ENCODE results near the gene IQCK. TPM values are rescaled to one million over a fixed set of nuclear protein-coding genes. Genes with fewer than 3 reads are reported as not detected.

Gene IQCK
- total RNA-seq, 4 donors from 2014 or later = 23.1 to 62.7 (median 37.6) TPM

DNA sequence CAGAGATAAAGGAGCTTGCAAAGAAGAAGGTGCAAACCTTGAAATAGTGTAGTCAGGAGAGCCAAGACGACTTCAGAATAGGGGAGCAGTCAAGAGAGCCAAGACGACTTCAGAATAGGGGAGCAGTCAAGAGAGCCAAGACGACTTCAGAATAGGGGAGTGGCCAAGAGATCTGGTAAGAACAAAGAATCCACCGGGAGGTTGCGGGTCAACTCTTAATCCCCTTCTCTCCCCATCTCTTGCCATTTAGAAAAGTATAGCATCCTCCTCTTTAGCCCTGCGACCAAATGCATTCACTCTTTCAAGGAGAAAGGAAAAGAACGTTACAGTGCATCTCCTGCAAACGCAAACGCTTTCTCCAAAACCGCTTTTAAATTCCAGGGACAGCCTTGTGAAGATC, 757 bp upstream of the IQCK start:
- no peaks in the 10 kb centered on the region for H3K9me3 ChIP-seq
- peaks cover 0 to 24% (median 0%) of the 10 kb centered on the region in 3 donors for H3K36me3 ChIP-seq
- no peak for TF ChIP-seq EP300 (IDR thresholded peaks at IDR 0.05)
- no peak for TF ChIP-seq POLR2A (IDR thresholded peaks at IDR 0.05)
- TF ChIP-seq, protein P1, sequence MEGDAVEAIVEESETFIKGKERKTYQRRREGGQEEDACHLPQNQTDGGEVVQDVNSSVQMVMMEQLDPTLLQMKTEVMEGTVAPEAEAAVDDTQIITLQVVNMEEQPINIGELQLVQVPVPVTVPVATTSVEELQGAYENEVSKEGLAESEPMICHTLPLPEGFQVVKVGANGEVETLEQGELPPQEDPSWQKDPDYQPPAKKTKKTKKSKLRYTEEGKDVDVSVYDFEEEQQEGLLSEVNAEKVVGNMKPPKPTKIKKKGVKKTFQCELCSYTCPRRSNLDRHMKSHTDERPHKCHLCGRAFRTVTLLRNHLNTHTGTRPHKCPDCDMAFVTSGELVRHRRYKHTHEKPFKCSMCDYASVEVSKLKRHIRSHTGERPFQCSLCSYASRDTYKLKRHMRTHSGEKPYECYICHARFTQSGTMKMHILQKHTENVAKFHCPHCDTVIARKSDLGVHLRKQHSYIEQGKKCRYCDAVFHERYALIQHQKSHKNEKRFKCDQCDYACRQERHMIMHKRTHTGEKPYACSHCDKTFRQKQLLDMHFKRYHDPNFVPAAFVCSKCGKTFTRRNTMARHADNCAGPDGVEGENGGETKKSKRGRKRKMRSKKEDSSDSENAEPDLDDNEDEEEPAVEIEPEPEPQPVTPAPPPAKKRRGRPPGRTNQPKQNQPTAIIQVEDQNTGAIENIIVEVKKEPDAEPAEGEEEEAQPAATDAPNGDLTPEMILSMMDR (IDR thresholded peaks at IDR 0.05) = no peak
- H3K27me3 ChIP-seq = no peaks in the 10 kb centered on the region
- H3K4me1 ChIP-seq = peaks cover 0 to 40% (median 22%) of the 10 kb centered on the region in 4 donors
- 0% methylated on average over 10 of the region's 10 CpGs for WGBS, 2 donors
- H3K27ac ChIP-seq = peak overlapping the region; percentile 37 to 88 (median 77)
- H3K4me3 ChIP-seq = peak overlapping the region; percentile 71 to 94 (median 81)
- no peak for DNase-seq (ENCODE audit: low spot score in 2 of 2)

DNA sequence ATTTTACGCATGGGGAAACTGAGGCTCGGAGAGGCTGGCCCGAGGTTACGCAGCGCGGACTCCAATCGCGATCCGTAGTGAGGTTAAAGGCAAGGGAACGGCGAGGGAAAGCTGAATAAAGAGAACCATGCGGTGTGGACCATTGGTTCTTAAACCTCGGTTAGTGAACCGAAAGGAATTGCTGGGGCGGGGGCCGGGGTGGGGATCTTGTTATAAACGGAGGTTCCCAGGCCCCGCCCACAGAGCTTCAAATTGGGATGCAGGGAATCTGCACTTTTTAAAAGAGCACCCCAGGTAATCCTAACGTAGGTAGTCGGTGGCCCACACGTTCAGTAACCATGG, 524 bp downstream of the IQCK start:
- no peaks in the 10 kb centered on the region for H3K9me3 ChIP-seq
- H3K4me3 ChIP-seq = peak overlapping the region; percentile 71 to 94 (median 81)
- peak overlapping the region in 3 of 4 donors; percentile 17 to 88 (median 75) for H3K27ac ChIP-seq
- peaks cover 0 to 11% (median 0%) of the 10 kb centered on the region in 3 donors for H3K36me3 ChIP-seq
- 1% methylated on average over 21 of the region's 21 CpGs for WGBS, 2 donors
- peaks cover 0 to 40% (median 22%) of the 10 kb centered on the region in 4 donors for H3K4me1 ChIP-seq
- TF ChIP-seq EP300 (IDR thresholded peaks at IDR 0.05) = no peak
- no peak for TF ChIP-seq POLR2A (IDR thresholded peaks at IDR 0.05)
- TF ChIP-seq, protein P1 (IDR thresholded peaks at IDR 0.05) = no peak
- DNase-seq (ENCODE audit: low spot score in 2 of 2) = no peak
- no peaks in the 10 kb centered on the region for H3K27me3 ChIP-seq

DNA sequence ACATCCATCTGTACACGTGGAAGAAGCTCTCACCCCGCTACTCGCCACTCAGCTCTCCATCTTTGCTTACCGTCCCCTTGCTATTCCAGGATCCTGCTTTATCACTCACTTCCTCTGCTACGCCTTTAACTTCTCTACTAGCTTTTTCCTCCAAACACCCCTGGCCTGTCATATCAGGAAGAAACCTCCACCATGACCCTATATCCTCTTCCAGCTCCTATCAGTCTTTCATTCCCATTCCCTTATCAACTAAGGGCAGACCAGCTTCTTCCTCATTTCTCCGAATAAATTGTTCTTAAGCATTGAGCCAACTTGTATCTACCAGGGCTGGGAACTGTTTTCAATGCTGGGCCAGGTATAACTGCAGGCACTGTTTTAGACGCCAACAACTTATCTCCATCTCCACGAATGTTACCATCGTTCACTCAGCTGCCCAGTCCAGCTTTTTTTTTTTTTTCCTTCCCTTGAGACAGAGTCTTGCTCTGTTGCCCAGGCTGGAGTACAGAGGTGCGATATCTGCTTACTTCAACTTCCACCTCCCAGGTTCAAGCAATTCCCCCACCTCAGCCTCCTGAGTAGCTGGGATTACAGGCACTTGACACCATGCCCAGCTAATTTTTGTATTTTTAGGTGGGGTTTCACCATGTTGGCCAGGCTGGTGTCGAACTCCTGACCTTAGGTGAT, 4.3 kb downstream of the IQCK start:
- Histone ChIP-seq H3K4me1 (peaks cover 0 to 20% (median 8%) of the 10 kb centered on the region in 4 donors), H3K27ac (no peak overlapping the region), H3K36me3 (peaks cover 0 to 5% (median 0%) of the 10 kb centered on the region in 3 donors), H3K9me3 (no peaks in the 10 kb centered on the region), H3K4me3 (no peak overlapping the region), H3K27me3 (no peaks in the 10 kb centered on the region)
- no peak for TF ChIP-seq POLR2A (IDR thresholded peaks at IDR 0.05)
- no peak for TF ChIP-seq EP300 (IDR thresholded peaks at IDR 0.05)
- TF ChIP-seq, protein P1 (IDR thresholded peaks at IDR 0.05) = no peak
- 86 to 87% methylated on average over 11 of the region's 11 CpGs for WGBS, 2 donors
- DNase-seq (ENCODE audit: low spot score in 2 of 2) = no peak

- 70 to 78% methylated on average over 7 of the region's 7 CpGs for WGBS, 2 donors
- TF ChIP-seq POLR2A (IDR thresholded peaks at IDR 0.05) (no peak), EP300 (IDR thresholded peaks at IDR 0.05) (no peak)
- TF ChIP-seq, protein P1 (IDR thresholded peaks at IDR 0.05) = no peak
- Histone ChIP-seq H3K27ac (no peak overlapping the region), H3K9me3 (no peaks in the 10 kb centered on the region), H3K4me3 (no peak overlapping the region), H3K27me3 (no peaks in the 10 kb centered on the region), H3K36me3 (peaks cover 0 to 5% (median 0%) of the 10 kb centered on the region in 3 donors), H3K4me1 (peaks cover 0 to 20% (median 8%) of the 10 kb centered on the region in 4 donors)
- DNase-seq (ENCODE audit: low spot score in 2 of 2) = no peak
Observed at GRCh38 chr16:19722981-19723380, 4.9 kb downstream of the IQCK start.

GRCh38 chr16:19728636-19728965, 10.5 kb downstream of the IQCK start:
- Histone ChIP-seq H3K27ac (no peak overlapping the region), H3K4me3 (no peak overlapping the region), H3K27me3 (no peaks in the 10 kb centered on the region), H3K36me3 (peaks cover 0 to 16% (median 0%) of the 10 kb centered on the region in 3 donors), H3K4me1 (no peaks in the 10 kb centered on the region), H3K9me3 (no peaks in the 10 kb centered on the region)
- DNase-seq (ENCODE audit: low spot score in 2 of 2) = no peak
- WGBS, 2 donors = 82 to 92% methylated on average over 3 of the region's 3 CpGs
- TF ChIP-seq POLR2A (IDR thresholded peaks at IDR 0.05) (no peak), EP300 (IDR thresholded peaks at IDR 0.05) (no peak)
- TF ChIP-seq, protein P1 (IDR thresholded peaks at IDR 0.05) = no peak
